SK-N-SH treated with all-trans-retinoic acid at 6 μM for 48 hours (cell line): Measurements from ENCODE around the gene ADGRE3.

Experiments
- ATAC-seq: fragments of 200-7000 bp; cut with Tn5 transposase; 3 replicates; pipeline ENCODE4 v1.9.1; 2020; ENCODE audit warnings: mild to moderate bottlenecking, moderate library complexity
- ARNTL ChIP-seq: fragments of 450-650 bp; formaldehyde crosslinking; IDR thresholded peaks from 2 replicates; pipeline ENCODE4 v1.5.0; 2020; ENCODE audit warnings: low read depth, mild to moderate bottlenecking, moderate library complexity, borderline replicate concordance
- BACH2 ChIP-seq: fragments of 250-450 bp; sonication (Bioruptor Pico); IDR thresholded peaks from 2 replicates; pipeline ENCODE4 v1.9.0; 2021; ENCODE audit warnings: mild to moderate bottlenecking, borderline replicate concordance
- CSRNP3 ChIP-seq: fragments of 250-450 bp; sonication (Bioruptor Pico); IDR thresholded peaks from 2 replicates; pipeline ENCODE4 v1.5.1; 2021; ENCODE audit warnings: mild to moderate bottlenecking, moderate library complexity
- ESRRG ChIP-seq: fragments of 250-450 bp; sonication (Bioruptor Pico); IDR thresholded peaks from 2 replicates; pipeline ENCODE4 v1.6.1; 2021; ENCODE audit warnings: mild to moderate bottlenecking
- GLIS3 ChIP-seq: fragments of 250-450 bp; sonication (Bioruptor Pico); IDR thresholded peaks from 2 replicates; pipeline ENCODE4 v1.5.0; 2020; ENCODE audit warnings: mild to moderate bottlenecking, moderate library complexity
- ISL1 ChIP-seq: fragments of 250-450 bp; sonication (Bioruptor Pico); IDR thresholded peaks from 2 replicates; pipeline ENCODE4 v2.1.2; 2022; ENCODE audit warnings: mild to moderate bottlenecking, moderate library complexity
- PPARA ChIP-seq: fragments of 250-450 bp; sonication (Bioruptor Pico); IDR thresholded peaks from 2 replicates; pipeline ENCODE4 v1.5.0; 2020; ENCODE audit warnings: mild to moderate bottlenecking, borderline replicate concordance
- RARB ChIP-seq: fragments of 250-450 bp; sonication (Bioruptor Pico); IDR thresholded peaks from 2 replicates; pipeline ENCODE4 v1.8.0; 2021; ENCODE audit warnings: mild to moderate bottlenecking, moderate library complexity
- SNAI2 ChIP-seq: fragments of 250-450 bp; sonication (Bioruptor Pico); IDR thresholded peaks from 2 replicates; pipeline ENCODE4 v1.5.0; 2020; ENCODE audit warnings: mild to moderate bottlenecking, moderate library complexity
- TCF4 ChIP-seq: fragments of 250-450 bp; sonication (Bioruptor Pico); IDR thresholded peaks from 2 replicates; pipeline ENCODE4 v1.8.0; 2021; ENCODE audit warnings: mild to moderate bottlenecking, moderate library complexity, borderline replicate concordance
- TSHZ2 ChIP-seq: fragments of 250-450 bp; sonication (Bioruptor Pico); IDR thresholded peaks from 2 replicates; pipeline ENCODE4 v1.5.0; 2020; ENCODE audit warnings: mild to moderate bottlenecking, moderate library complexity
- ZC3H10 ChIP-seq: fragments of 250-450 bp; sonication (Bioruptor Pico); IDR thresholded peaks from 2 replicates; pipeline ENCODE4 v1.5.1; 2021; ENCODE audit warnings: mild to moderate bottlenecking, moderate library complexity
- ZFP3 ChIP-seq: fragments of 250-450 bp; sonication (Bioruptor Pico); IDR thresholded peaks from 2 replicates; pipeline ENCODE4 v1.5.0; 2020; ENCODE audit warnings: mild to moderate bottlenecking, moderate library complexity
- ZFP30 ChIP-seq: fragments of 450-650 bp; formaldehyde crosslinking; IDR thresholded peaks from 2 replicates; pipeline ENCODE4 v1.5.0; 2022; ENCODE audit warnings: mild to moderate bottlenecking, moderate library complexity
- ZNF565 ChIP-seq: fragments of 450-650 bp; formaldehyde crosslinking; conservative IDR thresholded peaks from 2 replicates; pipeline ENCODE4 v1.5.0; 2020; ENCODE audit warnings: low read depth, mild to moderate bottlenecking, moderate library complexity
- ZNF70 ChIP-seq: fragments of 450-650 bp; formaldehyde crosslinking; IDR thresholded peaks from 2 replicates; pipeline ENCODE4 v1.5.0; 2020; ENCODE audit warnings: mild to moderate bottlenecking, moderate library complexity
- ZNF8 ChIP-seq: fragments of 450-650 bp; formaldehyde crosslinking; IDR thresholded peaks from 2 replicates; pipeline ENCODE4 v1.5.0; 2020; ENCODE audit warnings: mild to moderate bottlenecking, moderate library complexity
- TF ChIP-seq, protein P1 (sequence below): fragments of 250-450 bp; sonication (Bioruptor Pico); IDR thresholded peaks from 2 replicates; pipeline ENCODE4 v1.8.0; 2021; ENCODE audit warnings: low read depth, mild to moderate bottlenecking, moderate library complexity, borderline replicate concordance
- TF ChIP-seq, protein P2 (sequence below): fragments of 250-450 bp; sonication (Bioruptor Pico); IDR thresholded peaks from 2 replicates; pipeline ENCODE4 v1.8.0; 2020; ENCODE audit warnings: mild to moderate bottlenecking, moderate library complexity, borderline replicate concordance
- TF ChIP-seq, protein P3 (sequence below): fragments of 250-450 bp; sonication (Bioruptor Pico); IDR thresholded peaks from 2 replicates; pipeline ENCODE4 v1.5.1; 2020; ENCODE audit warnings: low read depth, mild to moderate bottlenecking, moderate library complexity

Gene ADGRE3

DNA sequence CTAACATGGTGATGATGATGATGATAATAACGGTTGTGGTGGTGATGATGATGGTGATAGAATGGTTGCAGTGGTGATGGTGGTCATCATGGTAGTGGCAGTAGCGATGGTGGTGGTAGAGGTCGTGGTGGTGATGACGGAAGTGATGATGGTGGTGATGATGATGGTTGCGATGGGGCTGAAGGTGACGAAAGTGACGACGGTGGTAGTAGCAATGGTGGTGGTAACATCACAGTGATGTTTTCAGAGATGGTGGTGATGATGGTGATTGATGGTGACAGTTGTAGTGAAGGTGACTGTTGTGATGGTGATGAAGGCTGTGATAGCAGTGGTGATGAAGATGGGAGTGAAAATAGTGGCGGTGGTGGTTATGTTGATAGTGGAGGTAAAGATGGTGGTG, 3.6 kb upstream of the ADGRE3 start:
- no peak for TF ChIP-seq BACH2 (CRISPR knock-in tag)
- TF ChIP-seq, protein P1, sequence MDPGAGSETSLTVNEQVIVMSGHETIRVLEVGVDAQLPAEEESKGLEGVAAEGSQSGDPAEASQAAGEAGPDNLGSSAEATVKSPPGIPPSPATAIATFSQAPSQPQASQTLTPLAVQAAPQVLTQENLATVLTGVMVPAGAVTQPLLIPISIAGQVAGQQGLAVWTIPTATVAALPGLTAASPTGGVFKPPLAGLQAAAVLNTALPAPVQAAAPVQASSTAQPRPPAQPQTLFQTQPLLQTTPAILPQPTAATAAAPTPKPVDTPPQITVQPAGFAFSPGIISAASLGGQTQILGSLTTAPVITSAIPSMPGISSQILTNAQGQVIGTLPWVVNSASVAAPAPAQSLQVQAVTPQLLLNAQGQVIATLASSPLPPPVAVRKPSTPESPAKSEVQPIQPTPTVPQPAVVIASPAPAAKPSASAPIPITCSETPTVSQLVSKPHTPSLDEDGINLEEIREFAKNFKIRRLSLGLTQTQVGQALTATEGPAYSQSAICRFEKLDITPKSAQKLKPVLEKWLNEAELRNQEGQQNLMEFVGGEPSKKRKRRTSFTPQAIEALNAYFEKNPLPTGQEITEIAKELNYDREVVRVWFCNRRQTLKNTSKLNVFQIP (CRISPR knock-in tag): no peak
- no peak for TF ChIP-seq ISL1 (CRISPR knock-in tag)
- no peak for TF ChIP-seq RARB
- TF ChIP-seq ARNTL (CRISPR knock-in tag): no peak
- TF ChIP-seq ZNF565 (CRISPR knock-in tag): no peak
- TF ChIP-seq ZNF70 (CRISPR knock-in tag): no peak
- TF ChIP-seq CSRNP3 (CRISPR knock-in tag): no peak
- TF ChIP-seq, protein P2, sequence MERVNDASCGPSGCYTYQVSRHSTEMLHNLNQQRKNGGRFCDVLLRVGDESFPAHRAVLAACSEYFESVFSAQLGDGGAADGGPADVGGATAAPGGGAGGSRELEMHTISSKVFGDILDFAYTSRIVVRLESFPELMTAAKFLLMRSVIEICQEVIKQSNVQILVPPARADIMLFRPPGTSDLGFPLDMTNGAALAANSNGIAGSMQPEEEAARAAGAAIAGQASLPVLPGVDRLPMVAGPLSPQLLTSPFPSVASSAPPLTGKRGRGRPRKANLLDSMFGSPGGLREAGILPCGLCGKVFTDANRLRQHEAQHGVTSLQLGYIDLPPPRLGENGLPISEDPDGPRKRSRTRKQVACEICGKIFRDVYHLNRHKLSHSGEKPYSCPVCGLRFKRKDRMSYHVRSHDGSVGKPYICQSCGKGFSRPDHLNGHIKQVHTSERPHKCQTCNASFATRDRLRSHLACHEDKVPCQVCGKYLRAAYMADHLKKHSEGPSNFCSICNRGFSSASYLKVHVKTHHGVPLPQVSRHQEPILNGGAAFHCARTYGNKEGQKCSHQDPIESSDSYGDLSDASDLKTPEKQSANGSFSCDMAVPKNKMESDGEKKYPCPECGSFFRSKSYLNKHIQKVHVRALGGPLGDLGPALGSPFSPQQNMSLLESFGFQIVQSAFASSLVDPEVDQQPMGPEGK (CRISPR knock-in tag): no peak
- TF ChIP-seq, protein P3, sequence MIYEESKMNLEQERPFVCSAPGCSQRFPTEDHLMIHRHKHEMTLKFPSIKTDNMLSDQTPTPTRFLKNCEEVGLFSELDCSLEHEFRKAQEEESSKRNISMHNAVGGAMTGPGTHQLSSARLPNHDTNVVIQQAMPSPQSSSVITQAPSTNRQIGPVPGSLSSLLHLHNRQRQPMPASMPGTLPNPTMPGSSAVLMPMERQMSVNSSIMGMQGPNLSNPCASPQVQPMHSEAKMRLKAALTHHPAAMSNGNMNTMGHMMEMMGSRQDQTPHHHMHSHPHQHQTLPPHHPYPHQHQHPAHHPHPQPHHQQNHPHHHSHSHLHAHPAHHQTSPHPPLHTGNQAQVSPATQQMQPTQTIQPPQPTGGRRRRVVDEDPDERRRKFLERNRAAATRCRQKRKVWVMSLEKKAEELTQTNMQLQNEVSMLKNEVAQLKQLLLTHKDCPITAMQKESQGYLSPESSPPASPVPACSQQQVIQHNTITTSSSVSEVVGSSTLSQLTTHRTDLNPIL (CRISPR knock-in tag): no peak
- no peak for TF ChIP-seq ESRRG (CRISPR knock-in tag)
- TF ChIP-seq, all 23 proteins: peak for 0
- ATAC-seq: no peak

DNA sequence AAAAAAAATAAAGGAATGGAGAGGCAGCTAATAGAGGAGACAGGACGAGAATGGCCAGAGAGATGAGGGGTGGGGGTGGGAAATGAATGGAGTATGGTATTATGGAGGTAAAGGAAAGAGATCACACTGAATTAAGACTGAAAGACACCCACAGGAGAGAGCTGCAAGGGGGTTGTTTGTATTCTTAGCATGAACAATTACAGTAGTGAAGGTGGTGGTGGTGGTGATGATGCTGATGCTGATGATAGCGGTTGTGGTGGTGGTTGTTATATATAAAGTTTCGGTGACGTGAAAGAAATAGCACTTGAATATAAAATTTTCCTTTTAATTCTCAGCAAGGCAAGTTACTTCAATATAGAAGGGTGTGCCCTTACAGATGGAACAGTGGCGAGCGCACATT, 2.8 kb upstream of the ADGRE3 start:
- ATAC-seq: no peak
- TF ChIP-seq ARNTL (CRISPR knock-in tag) (no peak), ZFP3 (CRISPR knock-in tag) (no peak)
- TF ChIP-seq, protein P3 (CRISPR knock-in tag): no peak
- TF ChIP-seq, protein P1 (CRISPR knock-in tag): no peak

GRCh38 chr19:14676762-14677161, 2.1 kb upstream of the ADGRE3 start:
- TF ChIP-seq PPARA: no peak
- no peak for TF ChIP-seq ISL1 (CRISPR knock-in tag)
- TF ChIP-seq GLIS3 (CRISPR knock-in tag): no peak
- no peak for TF ChIP-seq RARB
- no peak for TF ChIP-seq TCF4 (CRISPR knock-in tag)
- TF ChIP-seq, protein P3 (CRISPR knock-in tag): no peak
- no peak for TF ChIP-seq BACH2 (CRISPR knock-in tag)
- no peak for TF ChIP-seq ZFP30
- TF ChIP-seq ARNTL (CRISPR knock-in tag): no peak
- no peak for TF ChIP-seq ZC3H10 (CRISPR knock-in tag)
- no peak for TF ChIP-seq ZFP3 (CRISPR knock-in tag)
- TF ChIP-seq SNAI2 (CRISPR knock-in tag): no peak
- no peak for TF ChIP-seq ZNF8 (CRISPR knock-in tag)
- no peak for TF ChIP-seq TSHZ2
- TF ChIP-seq ESRRG (CRISPR knock-in tag): no peak
- ATAC-seq: no peak
